Hypothalamus (tissue), 51 donors: ENCODE results near the gene LHFPL6.

ENCODE experiments used
- DNase-seq, 51 donors: peaks; one replicate each; lab custom pipeline; 2025; lab: John Stamatoyannopoulos, UW

The LHFPL6 gene

GRCh38 chr13:39483326-39483725 lies 119.7 kb downstream of the LHFPL6 start:
- DNase-seq, result no peak

GRCh38 chr13:39481491-39481890 lies 121.5 kb downstream of the LHFPL6 start:
- DNase-seq, result no peak

DNA sequence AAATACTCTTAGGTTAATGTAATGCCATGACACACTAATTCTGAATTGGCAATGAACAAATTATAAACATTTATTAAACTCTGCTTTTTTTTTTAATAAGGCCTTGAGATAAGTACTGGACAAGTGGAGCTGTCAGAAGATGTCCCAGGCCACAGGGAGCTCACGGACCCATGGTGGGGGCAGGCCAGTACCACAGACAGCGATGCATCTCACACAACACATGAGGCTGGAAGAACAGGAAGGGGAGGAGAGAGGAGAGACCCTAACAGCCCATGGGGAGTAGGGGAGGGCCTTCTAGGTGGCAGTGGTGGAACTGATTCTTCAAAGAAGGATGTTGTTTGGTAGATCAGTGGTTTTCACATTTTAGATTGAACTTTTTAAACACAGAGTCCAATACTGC lies 128.4 kb downstream of the LHFPL6 start:
- DNase-seq, result no peak

- no peak for DNase-seq
Measured at GRCh38 chr13:39469676-39470075, 133.3 kb downstream of the LHFPL6 start.

DNA sequence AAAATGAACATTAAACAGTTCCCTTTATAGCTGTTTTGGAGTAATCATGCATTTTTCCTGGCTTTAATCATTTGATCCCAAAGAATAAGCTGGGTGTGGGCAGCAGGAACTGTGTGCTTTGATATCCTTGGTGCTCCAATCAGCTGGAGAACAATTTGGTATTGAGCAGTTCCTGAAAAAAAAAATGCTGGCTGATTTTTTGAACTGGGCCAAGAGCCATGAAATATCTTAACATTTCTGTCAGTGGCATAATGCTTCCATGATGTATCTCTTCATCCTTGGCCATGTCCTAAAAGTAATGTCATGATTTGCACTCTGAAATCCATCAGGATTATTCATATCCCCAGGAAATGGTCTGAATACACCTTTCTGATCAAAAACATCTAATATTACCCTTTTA lies 134.7 kb downstream of the LHFPL6 start:
- DNase-seq, result no peak

DNA sequence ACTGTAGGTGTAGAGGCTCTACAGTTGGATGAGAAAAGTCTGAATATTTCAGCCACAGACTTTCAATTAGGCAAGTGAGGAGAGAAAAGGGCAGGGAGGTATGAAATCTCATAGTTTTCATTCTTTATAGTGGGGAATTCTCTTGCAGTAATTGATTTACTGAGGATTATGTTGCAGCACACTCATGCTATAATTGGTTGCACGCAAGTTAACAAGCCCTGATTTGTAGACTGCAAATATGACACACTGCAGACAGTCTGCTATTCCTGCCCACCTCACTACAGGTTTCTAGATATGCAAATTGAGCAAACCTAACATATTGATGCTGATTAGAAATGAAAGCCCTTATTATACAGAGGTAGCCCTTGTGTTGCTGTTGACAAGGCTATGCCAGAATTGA lies 139.4 kb downstream of the LHFPL6 start:
- DNase-seq, result no peak

GRCh38 chr13:39462906-39463305 lies 140.1 kb downstream of the LHFPL6 start:
- DNase-seq, result no peak

- no peak for DNase-seq
Measured at GRCh38 chr13:39462428-39462827, 140.6 kb downstream of the LHFPL6 start.

DNA sequence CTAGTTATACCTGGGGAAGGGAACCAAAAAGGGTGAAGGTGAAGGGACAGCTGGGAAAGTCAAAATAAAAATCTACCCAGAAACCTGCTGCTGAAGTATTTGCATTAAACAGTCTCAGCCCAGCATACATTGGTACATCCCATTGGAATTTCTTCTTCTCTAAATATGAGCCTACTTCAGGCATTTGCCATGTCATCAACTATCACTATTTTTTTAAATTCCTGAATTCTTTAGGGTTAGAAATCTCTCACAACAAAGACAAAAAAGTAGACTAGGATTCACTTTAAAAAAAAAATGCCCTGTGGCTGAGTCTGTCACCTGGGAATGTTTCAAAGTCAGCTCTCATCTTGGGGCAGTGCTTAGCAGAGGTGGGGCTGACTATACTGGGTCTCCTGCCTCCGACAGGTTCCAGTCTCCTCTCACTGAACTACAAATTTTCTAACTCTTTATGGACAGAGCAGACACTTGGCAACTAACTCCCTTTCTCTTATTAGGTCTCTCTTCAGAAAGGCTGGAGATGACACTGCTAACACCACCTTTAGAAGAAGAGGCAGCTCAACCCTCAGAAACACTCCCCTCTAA lies 141.2 kb downstream of the LHFPL6 start:
- DNase-seq, result no peak

DNA sequence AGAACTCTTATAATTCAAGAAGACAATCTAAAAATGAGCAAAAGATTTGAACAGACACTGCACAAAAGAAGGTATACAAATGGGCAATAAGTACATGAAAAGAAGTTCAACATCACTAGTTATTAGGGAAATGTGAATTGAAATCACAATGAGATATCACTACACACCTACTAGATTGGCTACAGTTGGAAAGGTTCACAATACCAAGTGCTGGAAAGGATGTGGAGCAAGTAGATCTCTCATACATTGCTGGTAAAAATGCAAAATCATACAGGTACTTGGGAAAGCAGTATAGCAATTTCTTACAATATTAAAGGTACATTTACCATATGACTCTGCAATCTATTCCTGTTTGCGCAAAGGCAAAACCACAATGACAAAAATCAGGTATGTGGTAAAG lies 145.7 kb downstream of the LHFPL6 start:
- no peak for DNase-seq

GRCh38 chr13:39455521-39456175 lies 147.3 kb downstream of the LHFPL6 start:
- DNase-seq, result no peak

DNA sequence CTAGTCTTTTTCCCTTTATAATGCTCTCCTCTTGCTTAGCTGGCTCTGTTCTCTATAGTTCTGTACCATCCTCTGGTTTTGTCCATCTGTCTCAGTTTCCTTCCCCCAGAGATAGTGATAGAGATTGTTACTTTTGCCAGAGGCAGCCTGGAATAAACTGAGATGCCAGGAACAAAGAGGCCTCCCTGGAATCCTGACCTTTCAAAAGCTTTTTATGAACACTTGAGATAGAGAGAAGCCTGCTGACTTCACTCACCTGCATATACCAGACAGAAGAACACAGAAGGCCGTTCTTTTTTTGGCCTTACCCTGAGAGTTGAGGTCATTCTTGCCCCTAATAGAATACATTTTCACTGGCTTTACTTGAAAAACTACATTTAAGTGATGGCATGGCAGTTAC lies 150.2 kb downstream of the LHFPL6 start:
- no peak for DNase-seq

DNA sequence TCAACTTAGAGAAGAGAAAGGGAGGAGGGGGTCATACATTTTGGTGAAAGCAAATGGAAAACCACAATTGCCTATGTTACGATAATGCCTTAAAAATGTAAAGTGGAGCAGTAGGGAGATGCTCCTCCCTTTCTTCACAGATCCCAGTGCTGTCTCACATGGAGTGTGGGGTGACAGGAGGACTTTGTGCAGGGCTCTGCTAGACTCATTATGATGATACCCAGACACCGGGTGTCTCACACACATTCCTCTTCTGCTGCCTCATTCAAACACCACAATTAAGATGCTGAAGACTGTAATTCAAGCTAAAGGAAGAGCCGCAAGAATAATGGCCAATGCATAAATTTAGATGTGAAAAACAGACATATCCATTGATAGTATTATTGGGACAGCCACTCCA lies 150.6 kb downstream of the LHFPL6 start:
- DNase-seq, result no peak

DNA sequence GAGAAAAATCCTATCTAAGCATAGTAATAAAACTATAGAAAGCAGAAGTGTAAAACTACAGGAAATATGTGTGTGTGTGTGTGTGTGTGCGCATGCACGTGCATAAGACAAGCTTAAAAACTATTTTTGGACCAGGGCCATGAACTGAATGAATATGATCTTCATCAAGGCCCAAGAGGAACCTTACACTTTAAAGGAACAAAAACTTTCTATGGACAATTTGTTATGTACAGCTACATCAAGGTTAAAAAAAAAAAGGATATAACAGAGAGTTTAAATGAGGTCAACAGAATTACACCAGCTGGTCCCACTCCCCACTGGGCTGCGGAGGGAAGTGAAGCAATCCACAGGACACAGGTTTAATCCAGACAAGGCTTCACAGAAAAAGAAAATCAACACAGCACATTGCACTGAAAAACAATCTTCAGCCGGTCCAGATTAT lies 151.1 kb downstream of the LHFPL6 start:
- no peak for DNase-seq

GRCh38 chr13:39451301-39451700 lies 151.7 kb downstream of the LHFPL6 start:
- peak in 1 of 51 donors; percentile 3 for DNase-seq

DNA sequence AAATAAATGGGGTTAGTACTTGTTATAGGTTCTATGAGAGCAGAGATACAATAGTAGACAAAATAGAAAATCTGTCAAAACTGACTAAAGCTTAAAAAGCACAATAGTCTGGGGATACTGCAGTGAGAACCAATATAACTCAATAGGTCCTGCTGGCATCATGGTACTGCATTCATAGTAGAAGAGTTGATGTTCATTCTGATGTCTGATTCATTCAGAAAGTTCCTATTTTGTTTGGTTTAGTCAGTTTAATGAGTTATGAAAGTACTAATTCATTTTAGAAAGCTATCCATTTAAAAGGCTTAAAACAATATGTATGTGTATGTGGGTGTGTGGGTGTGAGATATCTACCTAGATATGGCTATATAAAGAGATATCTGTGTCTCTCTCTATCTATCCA lies 152.8 kb downstream of the LHFPL6 start:
- DNase-seq, result no peak

- peak in 3 of 51 donors; percentile 4 to 20 (median 5) for DNase-seq
Measured at GRCh38 chr13:39448834-39449233, 154.2 kb downstream of the LHFPL6 start.

DNA sequence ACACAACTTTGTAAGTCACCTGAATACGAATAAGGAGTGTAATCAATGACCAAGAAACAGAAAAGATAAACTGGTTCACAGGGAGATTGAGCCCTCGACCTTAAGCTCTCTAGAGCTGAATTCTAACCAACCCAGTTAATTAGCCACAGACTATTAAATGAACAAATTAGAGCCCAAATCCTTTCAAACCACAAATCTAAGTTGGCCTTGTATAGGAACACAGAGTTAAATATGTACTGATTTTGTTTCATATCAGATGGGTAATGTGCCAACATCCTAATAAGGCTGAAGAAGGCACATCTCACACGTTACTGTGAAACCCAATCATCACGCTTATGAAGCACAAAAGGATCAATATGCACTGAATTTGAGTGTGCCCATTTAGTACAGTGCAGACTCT lies 156.1 kb downstream of the LHFPL6 start:
- no peak for DNase-seq

- no peak for DNase-seq
Measured at GRCh38 chr13:39444866-39445265, 158.1 kb downstream of the LHFPL6 start.

DNA sequence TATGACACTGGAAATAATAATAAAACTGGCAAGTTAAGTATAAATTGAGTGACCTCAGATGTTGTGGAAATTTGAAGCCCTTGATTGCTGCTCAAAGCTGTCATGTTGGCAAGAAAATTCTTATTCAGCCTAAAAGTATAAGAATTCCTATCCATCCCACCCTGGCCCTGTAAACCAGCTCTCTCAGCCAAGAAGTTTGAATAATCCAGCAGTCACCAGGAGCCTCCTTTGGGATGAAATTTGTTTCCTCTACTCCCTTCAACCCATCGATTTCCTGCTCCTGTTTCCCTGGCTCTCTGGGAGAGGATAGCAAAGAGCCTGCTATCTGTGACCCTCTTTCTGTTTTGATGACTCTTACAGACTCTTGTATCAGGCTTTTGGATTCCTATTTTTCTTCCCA lies 169.3 kb downstream of the LHFPL6 start:
- DNase-seq, result no peak

DNA sequence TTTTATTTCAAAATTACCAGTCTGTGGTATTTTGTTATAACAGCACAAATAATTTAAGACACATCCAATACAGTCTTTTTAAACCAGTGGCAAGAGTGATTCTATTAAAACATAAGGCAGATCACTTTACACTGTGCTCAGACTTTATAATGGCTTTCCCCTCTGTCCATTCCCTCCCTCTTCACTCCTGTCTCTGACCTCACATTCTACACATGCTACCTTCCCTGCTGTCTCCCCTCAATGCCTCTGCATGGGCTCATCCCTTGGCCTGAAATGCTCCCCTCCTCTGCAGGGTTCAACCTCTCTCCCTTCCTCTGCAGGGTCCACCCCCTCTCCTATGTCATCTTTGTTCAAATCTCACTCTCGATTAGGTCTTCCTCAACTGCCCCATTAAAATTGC lies 170.8 kb downstream of the LHFPL6 start:
- DNase-seq, result no peak

DNA sequence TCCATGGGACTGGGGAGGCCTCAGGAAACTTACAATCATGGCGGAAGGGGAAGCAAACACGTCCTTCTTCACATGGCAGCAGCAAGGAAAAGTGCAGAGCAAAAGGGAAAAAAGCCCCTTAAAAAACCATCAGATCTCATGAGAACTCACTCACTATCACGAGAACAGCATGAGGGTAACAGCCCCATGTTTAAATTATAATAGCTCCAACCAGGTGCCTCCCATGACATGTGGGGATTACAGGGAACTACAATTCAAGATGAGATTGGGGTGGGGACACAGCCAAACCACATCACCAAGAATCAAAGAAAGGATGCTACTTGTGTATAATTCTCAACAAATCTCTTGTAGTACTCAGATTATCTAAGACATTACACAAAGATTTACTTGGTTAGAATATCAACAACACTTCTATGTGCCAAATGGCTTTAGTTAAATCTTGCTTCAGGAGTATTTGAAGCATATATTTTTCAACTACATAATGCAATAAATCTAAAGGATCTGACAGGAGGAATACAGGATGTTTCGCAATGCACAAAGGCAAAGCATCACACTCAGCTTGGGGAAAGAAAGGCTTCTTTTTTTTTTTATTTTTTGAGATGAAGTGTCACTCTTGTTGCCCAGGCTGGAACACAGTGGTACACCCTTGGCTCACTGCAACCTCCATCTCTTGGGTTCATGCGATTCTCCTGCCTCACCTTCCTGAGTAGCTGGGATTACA lies 180.0 kb downstream of the LHFPL6 start:
- DNase-seq, result no peak
